GM18873 (cell line): Measurements from ENCODE around the gene MAT2B.
A peak's percentile ranks its signal among the peaks of the same experiment; 100 is the strongest.
"Not testable (repeated sequence)": the region's sequence is repeated elsewhere in the genome, so short reads cannot be mapped to it uniquely, and the experiment has no call there.

Experiments
- ATAC-seq: cut with Tn5 transposase; IDR thresholded peaks from one replicate; pipeline ENCODE4 v1.9.1; 2021; ENCODE audit warnings: mild to moderate bottlenecking, moderate library complexity, moderate number of reproducible peaks; ENCODE audit not compliant: unreplicated experiment, low FRiP score

The MAT2B gene

GRCh38 chr5:163503106-163504078 lies 2.0 kb upstream of the MAT2B start:
- ATAC-seq = no peak

GRCh38 chr5:163504079-163504931 lies 1.1 kb upstream of the MAT2B start:
- ATAC-seq = no peak

GRCh38 chr5:163505049-163505367 lies 411 bp upstream of the MAT2B start:
- ATAC-seq = no peak

- ATAC-seq = peak; percentile 14
Measured at GRCh38 chr5:163506095-163506457, 657 bp downstream of the MAT2B start.

- no peak for ATAC-seq
Measured at GRCh38 chr5:163506726-163507125, 1.3 kb downstream of the MAT2B start.

GRCh38 chr5:163508753-163509152 lies 3.3 kb downstream of the MAT2B start:
- ATAC-seq = no peak

- ATAC-seq = no peak
Measured at GRCh38 chr5:163509291-163509951, 4.0 kb downstream of the MAT2B start.

GRCh38 chr5:163512526-163512925 lies 7.1 kb downstream of the MAT2B start:
- no peak for ATAC-seq

GRCh38 chr5:163525096-163525495 lies 19.7 kb downstream of the MAT2B start:
- no peak for ATAC-seq

GRCh38 chr5:163529698-163530097 lies 24.3 kb downstream of the MAT2B start:
- ATAC-seq = no peak

- ATAC-seq = no peak
Measured at GRCh38 chr5:163531272-163531671, 25.9 kb downstream of the MAT2B start.

GRCh38 chr5:163532171-163533084 lies 27.0 kb downstream of the MAT2B start:
- ATAC-seq = no peak

GRCh38 chr5:163533223-163533622 lies 27.8 kb downstream of the MAT2B start:
- no peak for ATAC-seq

GRCh38 chr5:163534492-163535094 lies 29.2 kb downstream of the MAT2B start:
- no peak for ATAC-seq

GRCh38 chr5:163535290-163535689 lies 29.9 kb downstream of the MAT2B start:
- ATAC-seq = no peak

GRCh38 chr5:163536442-163536841 lies 31.0 kb downstream of the MAT2B start:
- ATAC-seq = not testable (repeated sequence)

- ATAC-seq = no peak
Measured at GRCh38 chr5:163540696-163541095, 35.3 kb downstream of the MAT2B start.

GRCh38 chr5:163542771-163543170 lies 37.4 kb downstream of the MAT2B start:
- no peak for ATAC-seq

GRCh38 chr5:163544041-163544440 lies 38.6 kb downstream of the MAT2B start:
- ATAC-seq = no peak

GRCh38 chr5:163544836-163545235 lies 39.4 kb downstream of the MAT2B start:
- no peak for ATAC-seq
